ENCODE measurements around the gene IFNL2.

The IFNL2 gene

DNA sequence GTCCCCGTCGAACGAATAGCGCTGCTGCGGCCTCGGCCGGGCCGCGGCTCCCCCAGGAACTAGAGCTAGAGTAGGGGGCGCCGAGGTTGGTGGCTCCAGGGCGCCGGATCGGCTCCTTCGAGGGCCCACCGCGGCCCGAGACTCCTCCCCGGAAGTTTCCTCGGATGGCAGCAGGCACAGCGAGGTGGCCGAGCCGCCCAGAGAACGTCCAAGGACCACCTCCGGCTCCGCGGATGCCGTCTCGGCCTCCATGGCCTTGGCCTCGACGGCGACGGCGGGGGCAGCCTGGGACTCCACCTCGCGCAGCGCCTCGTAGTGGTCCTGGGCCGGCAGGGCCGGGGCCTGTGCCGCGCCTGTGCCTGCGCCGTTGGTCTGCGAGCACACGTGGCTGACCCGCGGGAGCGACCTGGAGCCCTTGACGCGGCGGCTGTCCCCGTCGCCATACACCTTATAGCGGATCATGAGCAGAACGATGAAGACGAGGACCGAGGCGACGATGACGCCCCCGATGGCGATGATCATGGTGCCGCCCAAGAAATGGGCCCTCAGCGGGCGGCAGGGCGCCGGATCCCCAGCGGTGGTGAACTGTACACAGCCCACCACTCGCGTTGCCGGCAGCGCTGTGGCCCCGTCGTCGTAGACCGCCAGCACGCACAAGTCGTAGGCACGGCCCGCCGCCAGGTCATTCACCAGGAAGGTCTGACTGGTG is 39.8 kb downstream of the IFNL2 start:
- TF ChIP-seq RAD21 (IDR thresholded peaks at IDR 0.05; ENCODE audit: low read depth) (no peak), TEAD4 (IDR thresholded peaks at IDR 0.05) (no peak), TCF12 (IDR thresholded peaks at IDR 0.05; ENCODE audit: low read depth) (no peak), FOXM1 (IDR thresholded peaks at IDR 0.05; ENCODE audit: borderline replicate concordance, low read depth) (no peak), EGR1 (IDR thresholded peaks at IDR 0.05) (no peak)
- TF ChIP-seq, protein P1, sequence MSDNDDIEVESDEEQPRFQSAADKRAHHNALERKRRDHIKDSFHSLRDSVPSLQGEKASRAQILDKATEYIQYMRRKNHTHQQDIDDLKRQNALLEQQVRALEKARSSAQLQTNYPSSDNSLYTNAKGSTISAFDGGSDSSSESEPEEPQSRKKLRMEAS (IDR thresholded peaks at IDR 0.05), result no peak
- TF ChIP-seq, protein P2, sequence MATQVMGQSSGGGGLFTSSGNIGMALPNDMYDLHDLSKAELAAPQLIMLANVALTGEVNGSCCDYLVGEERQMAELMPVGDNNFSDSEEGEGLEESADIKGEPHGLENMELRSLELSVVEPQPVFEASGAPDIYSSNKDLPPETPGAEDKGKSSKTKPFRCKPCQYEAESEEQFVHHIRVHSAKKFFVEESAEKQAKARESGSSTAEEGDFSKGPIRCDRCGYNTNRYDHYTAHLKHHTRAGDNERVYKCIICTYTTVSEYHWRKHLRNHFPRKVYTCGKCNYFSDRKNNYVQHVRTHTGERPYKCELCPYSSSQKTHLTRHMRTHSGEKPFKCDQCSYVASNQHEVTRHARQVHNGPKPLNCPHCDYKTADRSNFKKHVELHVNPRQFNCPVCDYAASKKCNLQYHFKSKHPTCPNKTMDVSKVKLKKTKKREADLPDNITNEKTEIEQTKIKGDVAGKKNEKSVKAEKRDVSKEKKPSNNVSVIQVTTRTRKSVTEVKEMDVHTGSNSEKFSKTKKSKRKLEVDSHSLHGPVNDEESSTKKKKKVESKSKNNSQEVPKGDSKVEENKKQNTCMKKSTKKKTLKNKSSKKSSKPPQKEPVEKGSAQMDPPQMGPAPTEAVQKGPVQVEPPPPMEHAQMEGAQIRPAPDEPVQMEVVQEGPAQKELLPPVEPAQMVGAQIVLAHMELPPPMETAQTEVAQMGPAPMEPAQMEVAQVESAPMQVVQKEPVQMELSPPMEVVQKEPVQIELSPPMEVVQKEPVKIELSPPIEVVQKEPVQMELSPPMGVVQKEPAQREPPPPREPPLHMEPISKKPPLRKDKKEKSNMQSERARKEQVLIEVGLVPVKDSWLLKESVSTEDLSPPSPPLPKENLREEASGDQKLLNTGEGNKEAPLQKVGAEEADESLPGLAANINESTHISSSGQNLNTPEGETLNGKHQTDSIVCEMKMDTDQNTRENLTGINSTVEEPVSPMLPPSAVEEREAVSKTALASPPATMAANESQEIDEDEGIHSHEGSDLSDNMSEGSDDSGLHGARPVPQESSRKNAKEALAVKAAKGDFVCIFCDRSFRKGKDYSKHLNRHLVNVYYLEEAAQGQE (IDR thresholded peaks at IDR 0.05; ENCODE audit: low read depth), result no peak

DNA sequence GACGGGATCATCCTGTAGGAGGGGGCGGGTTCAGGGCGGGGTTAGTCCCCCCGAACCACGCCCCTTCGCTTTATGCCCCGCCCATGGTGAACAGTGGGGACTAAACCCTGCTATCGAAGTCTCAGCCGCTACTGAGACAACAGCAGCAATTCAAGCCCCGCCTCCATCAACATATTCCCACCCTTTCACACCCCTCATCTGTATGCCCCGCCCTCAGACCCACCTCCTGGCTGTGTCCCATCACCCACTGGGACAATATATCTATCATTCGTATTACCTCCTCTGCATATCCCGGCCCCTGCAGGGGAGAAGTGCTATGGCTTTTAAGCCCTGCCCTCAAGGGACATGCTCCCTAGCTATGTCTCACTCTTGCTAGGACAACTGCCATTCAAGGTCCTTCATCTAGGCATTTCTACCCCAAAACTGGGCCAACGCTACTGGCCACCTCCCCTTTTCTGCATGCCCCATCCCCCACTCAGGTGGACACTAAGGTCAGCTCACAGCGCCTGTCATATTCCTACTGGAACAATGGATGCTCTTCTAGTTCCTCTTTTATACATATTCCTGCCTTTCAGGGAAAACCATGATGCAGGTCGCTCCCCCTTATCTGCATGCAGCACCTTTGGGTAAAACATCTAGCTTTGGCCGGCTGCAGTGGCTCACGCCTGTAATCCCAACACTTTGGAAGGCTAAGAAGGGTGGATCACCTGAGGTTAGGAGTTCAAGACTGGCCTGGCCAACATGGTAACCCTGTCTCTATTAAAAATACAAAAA is 40.5 kb downstream of the IFNL2 start:
- TF ChIP-seq CREB1 (IDR thresholded peaks at IDR 0.05; ENCODE audit: low read depth) (no peak), EP300 (IDR thresholded peaks at IDR 0.05; ENCODE audit: borderline replicate concordance) (no peak), USF1 (IDR thresholded peaks at IDR 0.05) (no peak), FOXM1 (IDR thresholded peaks at IDR 0.05; ENCODE audit: borderline replicate concordance, low read depth) (no peak), ZBTB7A (IDR thresholded peaks at IDR 0.05; ENCODE audit: low read depth) (no peak), NFIC (IDR thresholded peaks at IDR 0.05) (no peak)
- TF ChIP-seq, protein P2 (IDR thresholded peaks at IDR 0.05; ENCODE audit: low read depth), result no peak

GRCh38 chr19:39310558-39311311 is 42.5 kb downstream of the IFNL2 start:
- TF ChIP-seq TAF1 (IDR thresholded peaks at IDR 0.05; ENCODE audit: low read depth) (no peak), FOXM1 (IDR thresholded peaks at IDR 0.05; ENCODE audit: borderline replicate concordance, low read depth) (no peak), CEBPB (IDR thresholded peaks at IDR 0.05) (no peak), USF1 (IDR thresholded peaks at IDR 0.05) (no peak), RAD21 (IDR thresholded peaks at IDR 0.05; ENCODE audit: low read depth) (no peak), ZBTB7A (IDR thresholded peaks at IDR 0.05; ENCODE audit: low read depth) (no peak), NFIC (IDR thresholded peaks at IDR 0.05) (no peak), EGR1 (IDR thresholded peaks at IDR 0.05) (no peak), TCF12 (IDR thresholded peaks at IDR 0.05; ENCODE audit: low read depth) (no peak), EP300 (IDR thresholded peaks at IDR 0.05; ENCODE audit: borderline replicate concordance) (no peak), YY1 (IDR thresholded peaks at IDR 0.05; ENCODE audit: low read depth) (no peak), CREB1 (IDR thresholded peaks at IDR 0.05; ENCODE audit: low read depth) (no peak), TEAD4 (IDR thresholded peaks at IDR 0.05) (no peak)
- TF ChIP-seq, protein P2 (IDR thresholded peaks at IDR 0.05; ENCODE audit: low read depth), result no peak
- TF ChIP-seq, protein P1 (IDR thresholded peaks at IDR 0.05), result no peak

All from Ishikawa (cell line).